WI38 (cell line): Measurements from ENCODE around the gene TMEM240.

Source experiments
- H3K4me3 ChIP-seq: 2 replicates; pipeline ENCODE4 v1.5.1; 2011; ENCODE audit warnings: low read depth, mild to moderate bottlenecking, control low read depth, low read length
- CTCF ChIP-seq: IDR thresholded peaks from 2 replicates; pipeline ENCODE4 v1.5.1; 2012; ENCODE audit warnings: low read depth, mild to moderate bottlenecking, control low read depth, low read length

The TMEM240 gene

GRCh38 chr1:1550087-1550486 lies 9.7 kb upstream of the TMEM240 start:
- TF ChIP-seq CTCF: no peak
- no peak overlapping the region for H3K4me3 ChIP-seq

GRCh38 chr1:1548591-1548990 lies 8.2 kb upstream of the TMEM240 start:
- no peak for TF ChIP-seq CTCF
- no peak overlapping the region for H3K4me3 ChIP-seq

DNA sequence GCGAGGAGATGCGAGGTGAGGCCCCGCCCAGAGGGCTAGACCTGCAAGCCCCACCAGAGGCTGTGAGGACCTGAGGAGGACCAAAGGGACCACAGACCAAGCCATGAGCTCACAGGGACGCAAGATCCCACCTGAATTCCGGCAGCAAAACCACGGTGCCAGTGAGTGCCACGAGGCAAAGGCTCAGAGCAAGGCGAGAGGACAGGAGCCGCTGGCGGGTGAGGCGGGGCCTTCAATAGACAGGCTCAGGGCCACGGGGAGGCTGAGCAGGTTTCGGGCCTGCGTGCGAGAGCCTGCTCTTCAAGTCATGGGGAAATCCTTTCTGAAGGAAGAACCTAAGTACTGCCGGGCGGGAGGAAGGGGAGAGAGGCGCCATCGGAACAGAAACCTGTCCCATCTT lies 7.1 kb upstream of the TMEM240 start:
- TF ChIP-seq CTCF: no peak
- no peak overlapping the region for H3K4me3 ChIP-seq

- H3K4me3 ChIP-seq: no peak overlapping the region
- TF ChIP-seq CTCF: no peak
Observed at GRCh38 chr1:1547011-1547410, 6.6 kb upstream of the TMEM240 start.

- TF ChIP-seq CTCF: no peak
- H3K4me3 ChIP-seq: no peak overlapping the region
Observed at GRCh38 chr1:1545946-1546737, 5.7 kb upstream of the TMEM240 start.

GRCh38 chr1:1544544-1544943 lies 4.1 kb upstream of the TMEM240 start:
- TF ChIP-seq CTCF: no peak
- no peak overlapping the region for H3K4me3 ChIP-seq

GRCh38 chr1:1543706-1544099 lies 3.3 kb upstream of the TMEM240 start:
- no peak for TF ChIP-seq CTCF
- no peak overlapping the region for H3K4me3 ChIP-seq
